Subcutaneous adipose tissue (tissue), 4 donors: Measurements from ENCODE around the gene ZMYM4. TPM values are rescaled to one million over a fixed set of nuclear protein-coding genes. Genes with fewer than 3 reads are reported as not detected.

Experiments used
- total RNA-seq, 4 donors: library from RNA; depleted of rRNA; stranded (reverse); fragments of >200 nt; gene quantifications; one replicate each; pipeline ENCODE4 v1.1.0, GENCODE V29; 2016
- TF ChIP-seq, protein P1 (sequence below): fragments of 450-650 bp; IDR thresholded peaks from one replicate; pipeline ENCODE4 v1.5.1; 2016; ENCODE audit warnings: low read depth, mild to moderate bottlenecking, control low read depth, antibody characterized with exemption, moderate library complexity

Gene ZMYM4
- total RNA-seq, 4 donors from 2014 or later = 34.9 to 41.0 (median 39.5) TPM

DNA sequence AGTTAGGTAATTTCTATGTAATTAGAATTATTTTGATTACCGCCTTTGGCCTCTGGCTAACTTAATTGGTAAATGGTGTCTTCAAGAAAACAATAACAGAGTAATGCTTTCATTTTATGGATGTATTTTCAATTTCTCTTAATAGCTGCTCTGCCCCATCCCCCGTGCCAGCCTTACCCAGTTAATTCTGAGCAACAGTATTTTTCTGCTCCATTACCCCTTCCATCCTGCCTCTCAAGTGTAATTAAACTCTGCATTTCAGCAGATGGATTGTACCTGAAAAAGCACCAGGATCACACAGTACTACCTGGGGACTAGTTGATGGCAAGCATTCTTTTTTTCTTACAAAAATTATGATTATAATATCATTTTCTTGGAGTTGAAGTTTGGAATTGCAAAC, 184.5 kb downstream of the ZMYM4 start:
- TF ChIP-seq, protein P1, sequence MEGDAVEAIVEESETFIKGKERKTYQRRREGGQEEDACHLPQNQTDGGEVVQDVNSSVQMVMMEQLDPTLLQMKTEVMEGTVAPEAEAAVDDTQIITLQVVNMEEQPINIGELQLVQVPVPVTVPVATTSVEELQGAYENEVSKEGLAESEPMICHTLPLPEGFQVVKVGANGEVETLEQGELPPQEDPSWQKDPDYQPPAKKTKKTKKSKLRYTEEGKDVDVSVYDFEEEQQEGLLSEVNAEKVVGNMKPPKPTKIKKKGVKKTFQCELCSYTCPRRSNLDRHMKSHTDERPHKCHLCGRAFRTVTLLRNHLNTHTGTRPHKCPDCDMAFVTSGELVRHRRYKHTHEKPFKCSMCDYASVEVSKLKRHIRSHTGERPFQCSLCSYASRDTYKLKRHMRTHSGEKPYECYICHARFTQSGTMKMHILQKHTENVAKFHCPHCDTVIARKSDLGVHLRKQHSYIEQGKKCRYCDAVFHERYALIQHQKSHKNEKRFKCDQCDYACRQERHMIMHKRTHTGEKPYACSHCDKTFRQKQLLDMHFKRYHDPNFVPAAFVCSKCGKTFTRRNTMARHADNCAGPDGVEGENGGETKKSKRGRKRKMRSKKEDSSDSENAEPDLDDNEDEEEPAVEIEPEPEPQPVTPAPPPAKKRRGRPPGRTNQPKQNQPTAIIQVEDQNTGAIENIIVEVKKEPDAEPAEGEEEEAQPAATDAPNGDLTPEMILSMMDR = no peak

DNA sequence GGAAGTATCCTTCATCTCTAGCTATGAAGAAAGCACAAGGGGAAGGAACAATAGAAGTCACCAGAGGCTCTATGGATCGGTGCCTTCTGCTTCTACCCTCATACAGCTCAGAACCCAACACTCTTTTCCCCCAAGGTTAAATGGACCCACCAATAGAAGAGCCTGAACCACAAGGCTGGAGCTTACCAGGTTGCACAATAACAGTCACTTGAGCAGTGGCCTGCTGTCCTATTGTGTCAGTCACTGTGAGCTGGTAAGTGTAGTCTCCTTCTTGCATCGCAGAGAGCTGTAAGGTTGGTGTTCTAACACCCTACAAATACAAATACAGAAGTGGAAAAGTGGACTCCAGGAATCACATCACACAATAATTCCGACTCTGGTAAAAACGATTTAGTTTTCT, 185.7 kb downstream of the ZMYM4 start:
- TF ChIP-seq, protein P1 = no peak

DNA sequence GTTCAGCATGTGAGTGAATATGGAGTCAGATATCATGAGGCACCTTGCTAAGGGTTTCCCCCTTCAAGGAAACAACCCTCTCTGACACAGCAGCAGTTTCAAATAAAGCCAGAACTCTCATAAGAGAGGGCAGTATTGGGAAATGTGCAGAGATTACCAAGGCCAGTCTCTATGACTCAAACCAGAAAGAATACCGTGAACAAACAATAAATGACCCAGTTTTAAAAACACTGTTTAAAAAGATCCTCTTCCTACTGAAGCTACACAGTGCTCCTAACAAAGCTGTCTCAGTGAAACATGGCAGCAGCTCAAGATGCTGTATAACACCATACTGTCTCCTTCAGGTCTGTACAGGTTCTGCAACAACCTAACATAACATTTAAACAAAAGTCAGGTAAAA, 186.1 kb downstream of the ZMYM4 start:
- TF ChIP-seq, protein P1 = no peak

DNA sequence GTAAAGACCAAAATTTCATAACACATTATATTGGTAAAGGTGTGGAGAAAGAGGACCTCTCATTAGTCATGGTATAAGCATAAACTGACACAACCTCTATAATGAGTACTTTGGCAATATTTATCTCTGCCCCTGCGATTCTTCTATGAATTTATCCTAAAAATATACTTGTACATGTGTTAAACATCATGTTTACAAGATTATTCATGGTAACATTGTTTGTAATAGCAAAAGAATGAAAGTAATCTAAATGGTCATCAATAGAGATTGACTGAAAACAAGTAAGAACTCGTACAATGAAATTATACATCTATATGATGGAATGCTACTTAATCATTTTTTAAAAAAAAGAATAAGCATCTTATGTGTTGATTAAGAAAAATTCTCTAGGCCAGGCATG, 192.3 kb downstream of the ZMYM4 start:
- TF ChIP-seq, protein P1 = no peak

DNA sequence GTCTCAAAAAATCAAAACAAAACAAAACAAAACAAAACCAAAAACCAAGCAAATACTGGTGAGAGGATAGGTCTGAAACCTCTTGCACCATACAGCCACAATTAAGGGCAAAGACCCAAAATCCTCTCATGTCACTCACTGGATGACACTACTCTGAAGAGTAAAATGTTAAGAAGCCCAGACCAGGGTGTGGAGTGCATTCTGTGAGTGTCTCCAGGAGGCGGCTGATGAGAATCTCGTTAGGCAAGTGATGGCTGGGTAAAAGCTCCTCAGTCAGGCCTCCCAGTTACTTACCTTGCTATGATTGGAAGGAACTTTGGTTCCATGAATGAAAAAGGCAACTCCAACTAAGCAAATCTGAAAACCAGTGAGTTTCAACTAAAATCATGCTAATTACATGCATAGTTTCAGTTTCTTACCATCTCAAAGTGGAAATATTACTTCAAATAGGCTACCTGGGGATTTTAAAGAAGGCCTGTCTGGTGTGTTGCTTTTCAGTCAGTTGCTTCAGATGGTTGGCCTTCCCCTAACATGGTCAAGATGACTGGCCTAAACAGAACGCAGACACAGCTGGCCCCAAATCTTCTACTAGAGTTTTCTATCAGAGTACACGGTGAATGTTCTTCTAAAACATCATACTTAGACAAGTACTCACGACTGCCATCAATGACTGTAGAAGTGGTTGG, 193.6 kb downstream of the ZMYM4 start:
- TF ChIP-seq, protein P1 = no peak

DNA sequence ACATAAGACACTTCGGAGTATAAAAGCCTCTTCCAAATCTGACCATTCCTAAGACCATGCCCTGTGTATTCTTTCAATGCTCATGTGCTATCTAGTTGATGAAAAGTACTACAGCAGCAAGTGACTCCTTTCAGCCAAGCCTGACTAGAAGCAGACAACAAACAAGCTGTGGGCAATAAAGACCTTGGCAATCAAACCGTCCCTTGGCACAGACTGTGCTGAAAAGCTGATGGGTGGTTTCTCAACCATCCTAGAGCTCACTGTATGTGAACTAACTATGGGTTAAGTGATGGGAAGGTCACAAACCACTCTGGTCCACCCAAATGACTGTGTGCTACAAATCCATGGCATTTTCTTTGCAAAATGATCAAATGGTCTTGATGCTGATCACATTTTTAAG, 194.7 kb downstream of the ZMYM4 start:
- TF ChIP-seq, protein P1 = no peak

DNA sequence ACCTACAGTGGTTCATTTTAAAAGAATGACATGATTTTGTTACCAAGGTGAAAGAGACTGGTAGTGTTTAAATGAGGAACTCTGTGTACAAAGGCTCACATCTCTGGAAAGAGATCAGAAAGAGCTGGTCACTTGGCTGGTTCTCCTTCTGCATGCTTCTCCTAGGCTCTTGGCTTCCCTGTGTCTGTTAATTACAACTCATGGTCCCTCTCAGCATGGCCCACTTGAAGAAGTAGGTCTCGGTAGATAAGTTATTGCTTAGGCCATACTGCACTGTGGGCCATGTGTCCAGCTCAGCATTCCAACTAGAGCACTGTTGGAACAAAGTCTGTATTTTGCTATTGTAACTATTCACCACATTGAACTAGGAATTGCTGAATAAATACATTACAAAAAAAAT, 197.6 kb downstream of the ZMYM4 start:
- TF ChIP-seq, protein P1 = no peak
